Activated CD4-positive, alpha-beta T cell treated with anti-CD3 and anti-CD28 coated beads, Interleukin-2, Interleukin-4, amounts not matched to agents 100 ng/mL and 50 ng/mL, durations not matched to agents 16 hours and 8 hours (primary cell): ENCODE measurements around the gene TEAD1.
A peak's percentile ranks its signal among the peaks of the same experiment; 100 is the strongest.

Experiments
- DNase-seq: peaks from one replicate; pipeline ENCODE4 v3.0.0-alpha.2; 2020; ENCODE audit warnings: low spot score

Gene TEAD1

DNA sequence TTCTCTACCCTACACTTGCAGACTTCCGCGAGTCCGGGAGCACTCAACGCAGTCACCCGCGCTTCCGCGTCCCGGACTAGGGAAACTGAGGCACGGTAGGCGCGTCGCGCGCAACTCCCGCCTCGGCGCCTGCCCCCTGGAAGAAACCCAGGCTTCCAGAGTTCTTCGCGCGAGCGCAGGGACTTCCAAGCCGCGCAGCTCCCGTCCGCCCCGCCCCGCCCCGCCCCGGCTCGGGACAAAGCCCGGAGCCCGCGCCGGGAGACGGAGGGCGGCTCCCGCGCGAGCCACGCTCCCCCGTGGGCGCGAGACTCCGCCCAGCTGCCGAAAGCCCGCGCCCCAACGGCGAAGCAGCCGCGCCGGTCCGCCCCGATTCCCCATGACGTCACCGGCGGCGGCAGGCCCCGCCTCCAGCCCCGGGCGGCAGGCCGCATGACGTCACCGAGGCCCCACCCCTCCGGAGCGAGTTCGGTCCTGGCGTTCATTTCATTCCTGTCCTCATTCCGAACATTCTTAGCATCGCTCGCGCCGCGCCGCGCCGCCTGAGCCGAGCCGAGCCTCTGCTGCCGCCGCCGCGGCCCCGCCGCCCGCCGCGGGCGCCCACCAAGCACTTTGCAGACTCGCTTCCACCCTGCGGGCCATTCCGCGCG, at the start of gene TEAD1:
TEAD1 (plus strand) TSS at position 498 of the 647 bp plus-strand sequence.
- DNase-seq = peak; percentile 86

DNA sequence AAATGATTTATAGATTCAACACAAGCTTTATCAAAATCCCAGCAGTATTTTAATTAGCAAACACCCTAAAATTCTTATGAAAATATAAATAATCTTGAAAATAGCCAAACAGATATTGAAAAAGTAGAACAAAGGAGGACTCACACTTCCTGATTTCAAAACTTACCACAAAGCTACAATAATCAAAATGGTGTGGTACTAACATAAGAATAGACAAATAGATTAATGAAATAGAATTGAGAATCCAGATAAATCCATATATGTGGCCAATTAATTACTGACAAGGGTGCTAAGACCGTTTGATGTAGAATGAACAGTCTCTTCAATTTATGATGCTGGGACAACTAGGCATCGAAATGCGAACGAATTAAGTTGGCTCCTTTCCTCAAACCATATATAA, 49.6 kb upstream of the TEAD1 start:
- no peak for DNase-seq

DNA sequence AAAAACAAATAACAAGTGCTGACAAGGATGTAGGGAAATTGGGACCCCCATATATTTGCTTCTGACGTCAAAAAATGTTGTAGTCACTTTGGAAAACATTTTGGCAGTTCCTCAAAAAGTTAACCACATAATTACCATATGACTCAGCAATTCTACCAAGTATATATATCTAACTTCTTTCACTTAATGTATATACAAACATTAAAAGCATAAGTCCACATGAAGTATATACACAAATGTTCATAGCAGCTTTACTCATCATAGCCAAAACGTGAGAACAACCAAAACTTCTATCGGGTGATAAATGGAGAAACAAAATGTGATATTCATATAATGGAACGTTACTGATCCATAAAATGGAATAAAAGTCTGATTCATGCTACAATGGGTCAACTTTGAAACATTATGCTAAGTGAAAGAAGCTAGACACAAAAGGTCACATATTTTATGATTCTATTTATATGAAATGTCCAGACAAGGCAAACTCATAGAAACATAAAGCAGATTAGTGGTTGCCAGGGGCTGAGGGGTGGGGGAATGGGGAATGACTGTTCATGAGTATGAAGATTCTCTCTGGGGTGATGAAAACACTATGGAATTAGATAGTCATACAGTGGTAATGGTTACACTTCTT, 48.7 kb upstream of the TEAD1 start:
- DNase-seq = no peak

DNA sequence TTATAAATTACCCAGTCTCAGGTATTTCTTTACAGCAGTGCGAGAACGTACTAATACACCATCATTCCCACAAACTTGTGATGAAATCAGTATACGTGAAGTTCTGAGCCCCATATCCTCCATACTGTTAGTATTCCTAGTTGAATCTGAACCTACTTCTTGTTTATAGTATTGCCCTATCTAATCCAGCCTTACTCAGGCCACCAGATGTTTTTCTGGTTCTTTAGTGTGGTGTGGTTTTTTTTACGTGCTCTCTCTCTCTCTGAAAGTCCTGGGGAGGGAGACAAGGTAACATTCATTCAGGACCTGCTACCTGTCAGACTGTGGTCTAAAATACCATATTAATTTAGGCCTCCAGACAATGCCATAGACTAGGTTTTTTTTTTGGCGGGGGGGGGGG, 47.6 kb upstream of the TEAD1 start:
- DNase-seq = no peak

DNA sequence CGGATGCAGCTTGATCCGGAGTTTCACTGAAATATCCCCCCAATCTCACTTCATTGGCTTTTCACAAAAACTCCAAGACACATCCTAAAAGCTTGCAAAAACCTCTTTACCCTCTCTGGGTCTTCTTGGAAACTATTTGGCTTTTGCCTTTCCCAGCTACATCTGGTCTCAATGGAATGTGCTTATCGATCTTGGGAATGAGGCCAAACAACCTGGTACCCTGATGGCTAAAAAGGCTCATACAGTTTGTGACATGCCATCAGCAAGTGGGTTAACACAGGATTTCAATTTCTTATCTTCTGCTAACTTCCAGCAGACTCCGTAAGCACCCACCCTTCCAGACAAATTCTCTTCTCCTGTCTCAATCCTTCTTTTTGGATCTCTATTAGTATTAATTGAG, 45.9 kb upstream of the TEAD1 start:
- DNase-seq = no peak

DNA sequence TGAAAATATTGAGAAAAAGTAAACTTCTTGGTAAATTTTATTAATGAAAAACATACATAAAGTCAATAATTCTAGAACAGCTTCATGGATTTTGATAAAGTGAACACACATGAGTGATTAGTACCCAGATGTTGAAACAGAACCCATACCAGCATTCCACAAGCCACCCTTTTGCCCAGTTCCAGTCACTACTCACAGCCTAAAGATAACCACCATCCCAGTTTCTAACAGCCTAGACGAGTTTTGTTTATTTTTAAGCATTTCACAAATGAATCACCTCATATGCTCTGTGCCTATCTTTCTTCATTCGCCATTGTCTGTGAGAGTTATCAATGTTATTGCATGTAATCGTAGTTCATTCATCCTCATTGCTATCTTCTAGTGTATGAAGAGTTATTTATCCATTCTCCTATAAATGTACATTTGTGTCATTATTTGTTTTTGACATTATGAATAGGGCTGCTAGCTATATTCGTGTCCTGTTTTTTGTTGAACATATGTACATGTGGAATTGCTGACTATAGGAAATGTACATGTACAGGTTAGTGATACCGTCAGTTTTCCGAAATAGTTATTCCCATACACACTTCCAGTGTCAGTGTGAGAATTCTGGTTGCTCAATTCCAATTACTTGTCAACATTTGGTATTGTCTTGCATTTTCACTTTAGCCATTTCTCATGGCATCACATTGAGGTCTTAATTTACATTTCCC, 44.5 kb upstream of the TEAD1 start:
- no peak for DNase-seq

DNA sequence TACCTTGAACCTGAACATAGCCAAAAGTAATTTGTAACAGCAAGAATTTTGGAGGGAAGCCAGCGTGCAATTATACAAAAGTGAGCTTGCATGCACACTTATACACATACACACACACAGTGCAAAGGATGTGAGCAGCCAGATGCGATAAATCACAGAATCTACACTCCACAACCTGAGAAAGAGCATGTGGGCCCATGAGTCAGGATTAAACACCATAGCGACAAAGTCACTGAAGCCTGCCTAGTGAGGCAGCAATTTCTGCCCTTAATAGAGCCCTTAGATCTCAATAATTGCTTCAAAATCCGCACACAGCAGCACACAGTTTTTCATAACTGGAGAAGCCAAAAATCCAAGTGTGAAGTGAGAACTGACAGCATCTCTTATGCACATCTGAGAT, 42.6 kb upstream of the TEAD1 start:
- no peak for DNase-seq

DNA sequence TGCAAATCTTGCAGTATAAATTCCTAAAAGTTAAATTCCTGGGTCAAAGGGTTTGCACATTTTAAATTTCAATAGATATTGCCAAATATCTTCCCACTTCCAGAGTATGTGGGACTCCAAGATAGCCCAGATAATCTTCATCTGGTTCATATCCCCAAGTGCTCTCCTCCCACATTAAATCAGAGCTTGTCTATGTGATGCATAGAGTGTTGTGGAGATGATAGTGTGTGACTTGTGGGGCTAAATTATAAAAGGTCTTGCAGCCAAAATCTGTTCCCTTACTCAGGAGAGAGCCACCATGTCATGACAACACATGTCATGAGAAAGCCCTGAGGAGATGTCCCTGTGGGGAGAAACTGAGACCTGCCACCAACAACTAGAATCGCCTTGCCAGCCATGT, 39.9 kb upstream of the TEAD1 start:
- DNase-seq = no peak

DNA sequence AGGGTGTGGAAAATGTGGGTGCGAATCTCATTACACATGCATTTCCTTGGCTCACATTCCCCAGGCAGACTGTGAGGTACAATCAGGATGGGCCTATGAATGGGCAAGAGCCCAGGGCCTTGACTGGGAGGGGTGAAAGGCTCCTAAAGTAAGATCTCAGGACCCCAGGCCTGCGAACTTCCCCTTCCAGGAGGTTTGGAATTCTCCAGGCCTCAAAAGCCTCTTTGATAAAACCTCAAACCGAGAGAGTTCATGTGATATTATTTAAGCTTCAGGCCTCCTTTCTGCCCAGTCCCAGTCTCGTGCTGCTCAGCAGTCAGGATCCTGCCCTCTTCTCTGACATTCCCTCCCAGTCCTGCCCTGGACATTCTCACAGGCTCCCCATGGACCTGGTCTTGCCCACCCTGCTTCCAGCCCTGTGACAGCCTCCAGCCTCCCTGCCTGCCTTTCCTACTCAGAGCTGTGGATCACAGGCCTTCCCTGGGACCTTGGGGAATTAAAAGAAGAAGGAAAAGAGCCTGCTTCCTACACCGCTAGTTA, 37.3 kb upstream of the TEAD1 start:
- no peak for DNase-seq

DNA sequence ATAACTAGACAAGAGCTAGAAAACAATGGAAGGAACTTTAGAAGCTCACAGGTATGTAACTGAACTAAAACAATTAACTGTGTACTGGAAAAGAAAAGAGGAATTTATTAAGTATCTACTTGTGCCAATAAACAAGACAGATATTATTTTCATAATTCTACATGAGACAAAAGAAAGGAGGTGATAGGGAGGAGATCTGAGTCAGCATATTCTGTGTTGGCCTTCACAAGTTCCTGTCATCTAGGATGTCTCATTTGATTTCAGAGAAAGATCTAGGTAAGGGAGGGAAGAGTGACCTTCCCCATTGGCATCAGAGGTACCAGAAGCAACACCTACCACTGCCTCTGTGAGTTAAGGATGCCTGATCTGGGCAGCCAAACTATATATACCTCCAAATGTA, 34.8 kb upstream of the TEAD1 start:
- no peak for DNase-seq

DNA sequence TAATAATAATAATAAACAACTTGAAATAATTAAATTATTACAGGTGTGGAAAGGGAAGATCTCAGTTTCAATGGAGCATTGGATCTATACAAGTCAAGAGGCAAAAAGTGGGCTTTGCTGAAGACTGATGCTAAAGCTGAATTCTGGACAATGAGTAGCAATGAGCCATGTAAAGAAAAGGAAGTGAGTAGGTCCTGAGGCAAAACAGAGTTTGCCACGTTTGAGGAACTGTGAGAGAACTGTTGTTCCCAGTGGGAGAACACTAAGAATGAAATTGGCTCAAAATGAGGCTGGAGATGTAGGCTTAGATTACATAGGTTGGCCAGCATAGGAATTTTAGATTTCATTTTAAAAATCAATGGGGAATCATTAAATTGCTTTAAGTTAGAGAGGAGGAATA, 33.9 kb upstream of the TEAD1 start:
- DNase-seq = no peak

DNA sequence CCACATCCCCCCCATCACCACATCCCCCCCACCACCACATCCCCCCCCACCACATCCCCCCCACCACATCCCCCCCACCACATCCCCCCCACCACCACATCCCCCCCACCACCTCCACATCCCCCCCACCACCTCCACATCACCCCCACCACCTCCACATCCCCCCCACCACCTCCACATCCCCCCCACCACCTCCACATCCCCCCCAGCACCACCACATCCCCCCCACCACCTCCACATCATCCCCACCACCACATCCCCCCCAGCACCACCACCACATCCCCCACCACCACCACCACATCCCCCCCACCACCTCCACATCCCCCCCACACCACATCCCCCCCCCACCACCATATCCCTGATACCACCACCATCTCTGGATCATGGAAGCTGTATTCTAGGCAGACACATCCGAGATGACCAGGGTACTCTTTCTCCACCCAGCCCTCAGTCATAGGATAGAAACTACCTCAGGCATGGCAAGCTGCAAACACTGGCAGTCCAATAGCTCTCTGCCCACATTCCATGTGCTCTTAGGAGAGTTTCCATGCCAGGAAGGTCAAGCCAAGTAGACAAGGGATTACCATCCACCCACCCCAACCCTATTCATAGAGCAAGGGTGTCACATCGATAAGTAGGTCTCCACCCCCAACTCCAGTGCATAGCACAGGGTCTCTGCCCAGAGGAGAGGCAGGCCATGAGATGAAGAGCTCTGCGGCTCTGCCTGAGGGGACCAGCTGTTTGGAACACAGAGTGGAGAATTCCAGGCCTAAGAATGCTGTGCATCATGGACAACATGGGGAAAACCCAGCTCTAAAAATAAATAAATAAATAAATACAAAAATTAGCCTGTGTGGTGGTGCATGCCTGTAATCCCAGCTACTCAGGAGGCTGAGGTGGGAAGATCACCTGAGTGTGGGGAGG, 33.0 kb upstream of the TEAD1 start:
- DNase-seq = no peak

DNA sequence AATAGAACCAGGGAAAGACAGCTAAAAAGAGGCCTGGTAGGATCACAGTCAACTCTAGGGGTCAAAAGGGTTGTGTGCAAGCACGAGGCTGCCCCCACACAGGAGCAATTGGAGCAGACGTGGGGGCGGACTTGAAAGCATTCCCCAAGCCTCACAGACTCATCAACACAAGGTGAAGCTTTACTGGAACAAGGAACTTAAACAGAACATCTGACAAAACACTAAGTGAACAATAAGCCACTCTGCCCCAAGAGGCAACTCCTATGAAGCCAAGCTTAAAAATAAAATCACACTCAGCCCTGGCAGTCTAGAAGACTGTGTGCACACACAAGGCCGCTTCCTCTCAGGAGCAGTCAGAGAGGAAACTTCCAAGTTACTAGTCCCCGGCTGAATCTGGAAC, 32.2 kb upstream of the TEAD1 start:
- DNase-seq = no peak

DNA sequence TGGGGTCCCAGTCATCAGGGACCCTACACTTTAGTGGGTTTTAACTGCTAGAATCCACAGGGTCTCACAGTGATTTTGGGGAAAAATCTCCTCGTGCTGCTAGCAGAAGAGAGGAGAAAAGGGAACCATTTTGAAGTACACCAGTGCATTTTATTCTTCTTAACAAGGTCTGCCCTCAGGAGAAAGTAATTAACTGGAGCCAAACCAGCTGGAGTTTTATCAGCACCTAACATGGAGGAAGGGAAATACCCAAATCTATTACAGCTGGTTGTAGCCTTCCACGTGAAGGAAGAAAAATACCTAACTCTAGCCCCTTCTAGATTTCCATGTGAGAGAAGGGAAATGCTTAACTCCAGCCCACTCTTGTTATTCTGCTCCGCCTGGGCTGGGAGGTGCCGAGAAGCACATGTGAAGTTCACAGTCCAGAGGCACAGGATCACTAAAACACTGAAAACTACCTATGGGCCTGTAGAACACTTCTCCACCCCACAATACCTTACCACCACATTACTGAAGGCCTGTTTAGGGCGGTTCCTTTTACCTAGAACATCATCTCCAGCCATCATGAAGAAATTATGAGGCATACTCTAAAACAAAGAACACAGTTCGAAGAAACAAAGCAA, 31.3 kb upstream of the TEAD1 start:
- no peak for DNase-seq

DNA sequence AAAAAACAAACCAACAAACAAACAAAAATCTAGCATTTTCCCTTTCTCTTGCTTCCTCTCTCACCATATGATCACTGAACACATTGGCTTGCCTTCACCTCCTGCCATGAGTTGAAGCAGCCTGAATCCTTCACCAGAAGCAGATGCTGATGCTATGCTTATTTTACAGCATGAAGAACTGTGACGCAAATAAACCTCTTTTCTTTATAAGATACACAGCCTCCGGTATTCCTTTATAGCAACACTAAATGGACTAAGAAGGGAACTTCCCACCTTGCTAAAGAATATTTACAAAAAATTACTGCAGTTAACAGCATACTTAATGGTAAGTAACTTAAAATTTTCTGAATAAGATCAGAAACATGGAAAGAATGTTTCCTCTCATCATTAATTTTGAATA, 27.7 kb upstream of the TEAD1 start:
- DNase-seq = no peak

DNA sequence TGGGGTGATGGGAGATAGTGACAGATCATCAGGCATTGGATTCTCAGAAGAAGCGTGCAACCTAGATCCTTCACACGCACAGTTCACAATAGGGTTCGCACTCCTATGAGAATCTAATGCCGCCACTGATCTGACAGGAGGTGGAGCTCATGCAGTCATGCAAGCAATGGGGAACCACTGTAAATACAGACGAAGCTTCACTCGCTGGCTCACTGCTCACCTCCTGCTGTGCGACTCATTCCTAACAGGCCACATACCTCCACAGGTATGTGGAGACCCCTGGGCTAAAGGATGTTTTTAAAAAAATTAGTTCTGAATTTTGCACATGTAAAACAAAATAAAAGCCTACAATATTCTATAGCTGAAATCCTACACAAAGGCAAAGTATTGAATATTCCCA, 20.5 kb upstream of the TEAD1 start:
- no peak for DNase-seq

DNA sequence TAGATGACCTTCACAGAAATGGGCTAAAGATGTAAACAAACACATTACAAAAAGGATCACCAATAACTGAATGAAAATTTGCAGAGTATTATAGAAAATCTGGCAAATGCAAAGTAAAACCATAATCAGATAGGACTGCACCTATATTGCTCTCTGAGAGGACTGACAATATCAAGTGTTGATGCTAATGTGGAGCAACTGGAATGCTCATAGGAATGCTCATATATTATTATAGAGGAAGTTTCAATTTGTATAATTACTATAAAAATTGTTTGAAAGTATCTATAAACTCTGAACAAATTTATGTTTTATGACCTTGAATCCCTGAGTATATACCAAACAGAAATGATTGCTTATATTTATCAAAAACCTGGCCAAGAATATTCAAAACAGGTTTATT, 18.4 kb upstream of the TEAD1 start:
- no peak for DNase-seq

DNA sequence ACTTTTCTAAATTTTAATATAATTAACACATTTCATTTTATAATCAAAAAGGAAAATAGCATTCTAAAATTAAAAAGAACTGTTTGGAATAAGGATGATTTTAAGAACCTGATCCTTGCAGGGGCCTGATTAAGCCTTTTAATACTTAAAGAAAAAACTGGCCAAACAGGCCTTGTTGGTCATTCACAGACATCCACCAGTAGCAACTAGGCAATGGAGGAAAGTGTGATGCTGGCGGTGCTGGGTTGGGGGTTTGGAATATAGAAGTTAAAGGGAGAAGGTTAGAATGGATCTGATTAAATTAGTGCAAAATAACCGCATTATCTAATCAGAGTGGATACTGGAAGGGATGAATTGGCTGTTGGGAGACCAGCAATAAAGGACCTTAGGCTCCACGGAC, 16.9 kb upstream of the TEAD1 start:
- no peak for DNase-seq

DNA sequence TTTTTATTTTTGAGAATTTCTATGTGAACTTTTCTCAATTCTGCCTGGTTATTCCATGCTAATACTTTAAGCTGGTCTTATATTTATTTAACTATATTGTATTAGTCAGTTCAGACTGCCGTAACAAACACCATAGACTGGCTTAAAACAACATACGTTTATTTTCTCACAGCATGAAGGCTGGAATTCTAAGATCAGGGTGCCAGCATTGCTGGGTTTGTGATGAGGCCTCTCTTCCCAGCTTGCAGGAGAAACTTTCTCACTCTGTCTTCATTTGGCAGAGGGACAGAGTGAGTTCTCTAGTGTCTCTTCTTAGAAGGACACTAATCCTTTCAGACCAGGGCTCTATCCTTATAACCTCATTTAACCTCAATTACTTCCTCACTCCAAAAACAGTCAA, 16.2 kb upstream of the TEAD1 start:
- DNase-seq = no peak

DNA sequence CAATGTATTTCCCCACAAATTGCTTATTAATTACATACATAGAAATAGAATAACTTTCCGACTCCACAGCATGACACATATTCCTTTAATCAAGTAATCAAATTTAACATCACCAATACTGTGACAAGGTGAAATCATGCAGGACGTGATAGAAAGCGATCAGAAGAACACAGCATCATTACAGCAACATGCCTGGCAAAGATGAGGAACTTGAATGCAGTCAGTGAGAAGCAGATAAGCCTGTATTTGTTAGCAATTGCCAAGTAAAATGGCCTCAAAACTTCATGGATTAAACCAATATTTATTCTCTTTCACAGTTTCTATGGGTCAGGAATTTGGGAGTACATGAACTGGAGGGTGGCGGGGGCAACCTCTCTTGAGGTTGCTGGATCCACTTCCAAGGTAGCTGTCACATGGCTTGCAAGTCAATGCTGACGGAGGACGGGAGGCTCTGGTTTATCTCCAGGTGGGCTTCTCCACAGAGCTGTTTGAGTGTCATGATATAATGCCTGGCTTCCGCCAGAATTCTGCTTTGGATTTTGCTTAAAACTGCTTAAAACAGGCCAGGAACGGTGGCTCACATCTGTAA, 12.0 kb upstream of the TEAD1 start:
- DNase-seq = no peak

DNA sequence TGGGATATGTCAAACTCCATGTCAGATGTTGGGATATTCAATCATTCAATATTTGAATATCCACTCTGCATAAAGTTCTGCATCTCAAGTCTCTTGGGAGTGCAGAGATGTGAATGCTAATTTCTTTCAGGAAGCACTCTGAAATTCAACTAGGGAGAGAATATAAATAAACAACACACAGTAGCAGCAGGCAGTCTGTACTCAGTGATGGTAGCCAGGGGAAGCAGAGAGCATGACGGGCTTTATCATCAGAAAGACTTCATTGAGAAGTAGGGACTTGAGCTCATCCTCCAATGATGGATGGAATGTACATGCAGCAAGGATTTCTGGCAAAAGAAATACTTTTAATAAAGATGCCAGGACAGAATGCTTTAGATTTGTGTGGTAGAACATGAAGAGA, 9.8 kb upstream of the TEAD1 start:
- DNase-seq = no peak
